SHP77 (cell line): ENCODE results near the gene COX19.
"Not testable (repeated sequence)": the region's sequence is repeated elsewhere in the genome, so short reads cannot be mapped to it uniquely, and the experiment has no call there.

Experiments
- DNase-seq, 2 experiments: peaks; one replicate each; lab custom pipeline; 2025; lab: John Stamatoyannopoulos, UW

Gene COX19

DNA sequence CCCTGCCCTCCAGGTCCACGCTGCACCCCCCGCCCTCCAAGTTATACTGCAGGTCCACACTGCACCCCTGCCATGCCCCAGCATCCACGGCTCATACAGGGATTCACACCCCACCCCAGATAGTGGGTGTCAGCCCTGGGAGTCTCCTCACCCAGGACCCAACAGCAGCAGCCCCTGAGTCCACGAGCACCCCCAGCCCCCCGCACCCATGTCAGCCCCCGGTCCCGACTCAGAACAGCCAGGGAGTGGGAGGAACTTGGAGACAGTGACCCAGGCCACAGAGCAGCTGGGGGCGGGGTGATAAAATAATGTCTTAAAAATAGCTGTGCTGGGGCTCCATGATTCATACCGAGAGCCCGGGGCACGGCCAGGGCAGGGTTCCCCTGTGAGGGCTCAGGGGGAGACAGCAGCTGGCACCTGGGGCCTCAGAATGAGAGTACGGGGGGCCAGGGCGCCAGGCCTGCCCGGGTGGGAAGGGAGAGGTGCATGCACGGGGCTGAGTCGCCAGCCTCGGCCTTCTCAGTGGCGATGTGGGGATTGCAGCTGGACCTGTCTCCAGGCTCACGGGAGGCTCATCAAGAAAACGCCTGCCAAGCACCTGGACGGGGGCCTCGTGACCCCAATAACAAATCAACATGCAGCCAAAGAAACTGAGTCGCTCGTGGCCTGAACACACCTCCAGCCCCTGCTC is 50.7 kb downstream of the COX19 start:
- DNase-seq: no peak

DNA sequence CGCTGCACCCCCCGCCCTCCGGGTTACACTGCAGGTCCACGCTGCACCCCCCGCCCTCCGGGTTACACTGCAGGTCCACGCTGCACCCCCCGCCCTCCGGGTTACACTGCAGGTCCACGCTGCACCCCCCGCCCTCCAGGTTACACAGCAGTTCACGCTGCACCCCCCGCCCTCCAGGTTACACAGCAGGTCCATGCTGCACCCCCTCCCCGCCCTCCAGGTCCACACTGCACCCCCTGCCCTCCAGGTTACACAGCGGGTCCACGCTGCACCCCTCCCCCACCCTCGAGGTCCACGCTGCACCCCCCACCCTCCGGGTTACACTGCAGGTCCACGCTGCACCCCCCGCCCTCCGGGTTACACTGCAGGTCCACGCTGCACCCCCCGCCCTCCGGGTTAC is 51.3 kb downstream of the COX19 start:
- DNase-seq: not testable (repeated sequence)

DNA sequence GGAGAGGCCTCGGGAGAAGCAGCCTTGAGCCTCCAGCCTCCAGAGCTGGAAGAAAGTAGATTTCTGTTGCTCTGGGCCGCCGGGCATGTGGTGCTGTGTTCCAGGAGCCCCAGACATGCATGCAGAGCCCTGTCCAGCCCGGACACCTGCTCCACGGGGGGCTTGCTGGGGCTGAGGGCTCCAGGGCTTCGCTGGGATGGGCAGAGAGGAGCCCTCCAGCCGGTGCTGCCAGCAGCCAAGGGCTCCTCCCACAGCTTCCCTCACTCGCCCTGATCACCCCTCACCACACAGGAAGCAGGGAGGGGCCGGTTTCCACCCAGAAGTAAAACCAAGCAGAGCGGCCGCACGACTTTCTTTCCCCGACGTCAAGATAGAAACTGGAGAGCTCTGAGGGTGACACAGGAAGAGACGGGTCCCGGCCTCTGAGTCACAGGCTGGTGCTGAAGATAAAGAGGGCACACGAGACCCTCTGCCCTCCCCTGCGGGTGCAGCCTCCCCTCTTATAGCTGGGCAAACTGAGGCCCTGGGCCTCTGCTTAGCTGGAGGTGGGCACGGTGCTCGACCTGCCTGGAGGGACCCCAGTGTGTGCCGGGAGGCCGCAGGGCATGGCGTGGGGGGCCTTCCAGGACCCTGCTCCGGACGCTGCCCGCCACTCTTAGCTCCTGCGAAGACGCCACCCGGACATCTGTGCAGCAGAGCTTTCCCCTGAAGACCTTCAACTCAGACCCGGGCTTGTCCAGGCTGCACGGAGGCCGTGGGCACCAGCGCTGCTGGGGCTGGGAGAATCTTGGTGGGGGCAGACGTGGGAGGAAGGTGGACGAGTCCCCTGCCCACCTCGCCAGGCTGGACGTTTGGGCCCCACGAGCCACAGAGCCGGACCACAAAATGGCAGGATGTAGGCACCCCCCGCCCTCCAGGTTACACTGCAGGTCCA is 52.0 kb downstream of the COX19 start:
- DNase-seq: peak; percentile 25 to 70

DNA sequence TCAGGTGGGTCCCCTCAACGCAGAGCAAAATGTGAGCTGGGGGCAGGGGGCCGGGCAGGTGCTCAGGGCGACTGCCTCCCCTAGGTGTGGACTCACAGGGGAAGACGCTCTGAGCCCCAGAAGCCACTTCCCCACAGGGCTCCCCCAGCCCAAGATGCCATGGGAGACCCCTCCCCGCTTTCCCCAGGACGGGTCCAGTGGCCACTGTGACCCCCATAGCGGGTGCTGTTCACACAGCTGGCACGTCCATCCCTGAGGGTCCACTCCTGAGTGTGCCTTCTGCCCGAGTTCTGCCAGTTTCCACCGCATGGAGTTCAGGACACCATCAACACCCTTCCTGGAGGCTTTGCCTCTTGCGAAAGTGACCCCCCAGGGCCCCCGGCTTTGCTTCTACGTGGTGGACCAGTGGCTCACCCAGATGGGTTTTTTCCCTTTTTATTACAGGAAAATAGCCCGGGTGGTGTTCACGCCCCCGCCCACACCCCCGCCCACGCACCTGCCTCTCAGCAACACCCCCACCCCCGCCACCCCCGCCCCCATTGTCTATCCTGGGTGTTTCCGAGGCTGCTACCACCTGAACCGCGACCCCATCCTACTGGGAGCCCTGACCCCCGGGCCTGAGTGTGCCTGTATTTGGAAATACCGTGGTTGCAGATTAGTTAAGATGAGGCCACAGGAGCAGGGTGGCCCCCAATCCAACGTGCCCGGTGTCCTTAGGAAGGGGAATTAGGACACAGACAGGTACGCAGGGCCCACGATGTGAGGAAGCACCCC is 52.8 kb downstream of the COX19 start:
- no peak for DNase-seq

DNA sequence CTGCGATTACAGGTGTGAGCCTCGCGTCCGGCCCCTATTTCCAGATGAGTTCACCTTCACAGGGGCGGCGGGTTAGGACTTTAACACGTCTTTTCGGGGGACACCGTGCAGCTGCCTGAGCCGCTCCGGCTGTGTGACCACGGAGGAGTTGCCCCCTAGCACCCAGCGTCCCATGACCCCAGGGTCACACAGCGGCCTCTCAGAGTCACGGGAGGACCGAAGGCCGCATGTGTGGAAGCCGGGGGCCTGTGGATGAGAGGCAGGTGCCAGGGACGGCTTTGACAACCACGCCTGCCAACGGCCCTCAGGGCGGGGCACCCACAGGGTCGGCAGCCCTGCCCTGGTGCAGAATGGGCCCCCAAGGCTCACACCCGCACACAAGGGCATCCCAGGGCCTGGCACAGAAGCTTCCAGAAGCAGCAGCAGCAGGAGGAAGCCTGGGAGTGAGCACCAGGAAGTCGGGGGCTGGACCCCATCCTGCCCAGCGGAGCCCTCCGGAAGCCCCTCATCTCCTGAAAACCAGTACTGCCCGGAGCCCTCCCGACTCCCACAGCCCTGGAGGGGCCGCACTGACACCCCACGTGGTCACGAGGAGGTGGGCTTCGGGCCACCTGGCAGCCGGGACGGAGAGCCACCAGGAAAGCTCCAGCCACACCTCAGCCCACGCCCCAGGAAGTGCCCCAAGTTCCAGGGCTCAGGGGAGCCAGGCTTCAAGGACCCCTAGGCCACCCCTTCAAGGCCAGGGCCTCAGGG is 53.6 kb downstream of the COX19 start:
- no peak for DNase-seq

DNA sequence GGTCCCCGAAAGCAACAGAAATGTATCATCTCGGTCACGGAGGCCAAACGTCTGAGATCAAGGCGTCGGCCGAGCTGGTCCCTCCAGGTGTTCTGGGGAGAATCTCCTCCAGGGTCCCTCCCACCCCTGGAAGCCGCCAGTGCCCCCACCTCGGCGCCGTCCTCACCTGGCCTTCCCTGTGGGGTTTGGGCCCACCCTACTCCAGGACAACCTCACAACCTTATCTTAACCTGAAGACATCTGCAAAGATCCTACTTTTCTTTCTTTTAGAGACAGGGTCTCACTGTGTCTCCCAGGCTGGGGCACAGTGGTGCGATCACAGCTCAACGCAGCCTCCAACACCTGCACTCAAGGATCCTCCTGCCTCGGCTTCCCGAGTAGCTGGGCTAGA is 54.3 kb downstream of the COX19 start:
- no peak for DNase-seq

DNA sequence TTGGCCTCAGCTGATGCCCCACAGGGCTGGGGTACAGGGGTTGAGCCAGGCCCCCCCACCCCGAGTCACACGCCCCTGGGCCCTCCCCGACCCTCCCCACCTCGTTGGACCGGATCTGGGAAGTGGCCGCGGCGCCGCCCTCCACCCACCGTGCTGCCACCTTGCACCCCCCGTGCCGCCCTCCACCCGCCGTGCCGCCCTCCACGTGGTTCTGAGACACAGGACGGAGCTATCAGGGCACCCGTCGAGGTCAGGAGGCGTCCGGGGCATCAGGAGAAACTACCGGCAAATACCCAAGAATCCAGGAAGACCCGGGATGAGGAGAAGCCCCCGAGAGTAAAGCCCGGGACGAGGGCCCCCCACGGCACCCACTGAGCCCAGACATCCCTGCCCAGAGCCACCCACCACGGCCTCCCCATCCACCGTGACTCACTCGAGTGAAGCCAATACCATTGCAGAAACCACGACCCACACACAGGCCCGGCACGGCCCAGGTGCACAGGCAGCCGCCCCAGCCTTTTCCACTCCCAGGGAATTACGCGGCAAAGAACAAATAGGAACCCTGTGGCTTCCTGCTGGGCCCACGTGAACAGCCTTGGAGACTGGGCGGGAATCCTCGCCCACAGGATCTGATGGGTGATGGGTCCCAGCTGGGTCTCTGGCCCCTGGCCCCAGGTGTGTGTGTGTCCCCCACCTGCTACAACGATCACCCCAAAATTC is 54.8 kb downstream of the COX19 start:
- DNase-seq: no peak

DNA sequence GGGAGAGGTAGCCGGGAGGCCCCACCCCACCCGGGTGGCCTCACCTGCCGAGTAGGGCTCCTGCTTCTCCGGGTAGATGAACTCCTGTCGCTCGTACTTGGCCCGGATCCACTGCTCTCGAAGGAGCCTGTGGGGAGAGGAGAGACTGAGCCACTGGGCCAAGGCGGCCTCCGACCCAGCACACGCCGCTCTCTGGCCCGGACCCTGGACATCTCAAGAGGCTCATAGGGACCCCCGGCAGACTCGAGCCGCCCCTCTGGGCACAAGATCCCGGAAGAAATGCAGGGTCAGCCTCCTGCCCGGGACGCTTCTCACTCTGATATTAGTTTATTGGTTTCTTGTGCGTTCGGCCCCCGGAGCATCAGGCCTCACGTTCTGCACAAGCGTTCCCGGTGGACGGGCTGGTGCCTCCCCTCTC is 55.4 kb downstream of the COX19 start:
- DNase-seq: no peak

DNA sequence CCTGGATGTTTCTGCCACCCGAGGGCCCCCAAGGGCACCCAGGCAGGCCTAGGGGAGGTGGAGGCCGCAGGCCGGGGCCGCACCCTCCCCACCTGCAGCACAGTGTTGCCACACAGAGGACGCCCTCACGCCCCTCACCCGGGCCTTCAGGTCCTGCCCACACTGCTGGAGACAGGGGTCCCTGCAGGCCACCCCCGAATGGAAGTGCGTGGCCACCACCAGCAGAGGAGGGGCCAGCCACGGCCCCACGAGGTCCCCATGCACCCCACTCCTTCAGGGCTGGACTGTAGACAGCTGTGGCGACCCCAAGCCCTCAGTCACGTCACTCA is 56.3 kb downstream of the COX19 start:
- no peak for DNase-seq

DNA sequence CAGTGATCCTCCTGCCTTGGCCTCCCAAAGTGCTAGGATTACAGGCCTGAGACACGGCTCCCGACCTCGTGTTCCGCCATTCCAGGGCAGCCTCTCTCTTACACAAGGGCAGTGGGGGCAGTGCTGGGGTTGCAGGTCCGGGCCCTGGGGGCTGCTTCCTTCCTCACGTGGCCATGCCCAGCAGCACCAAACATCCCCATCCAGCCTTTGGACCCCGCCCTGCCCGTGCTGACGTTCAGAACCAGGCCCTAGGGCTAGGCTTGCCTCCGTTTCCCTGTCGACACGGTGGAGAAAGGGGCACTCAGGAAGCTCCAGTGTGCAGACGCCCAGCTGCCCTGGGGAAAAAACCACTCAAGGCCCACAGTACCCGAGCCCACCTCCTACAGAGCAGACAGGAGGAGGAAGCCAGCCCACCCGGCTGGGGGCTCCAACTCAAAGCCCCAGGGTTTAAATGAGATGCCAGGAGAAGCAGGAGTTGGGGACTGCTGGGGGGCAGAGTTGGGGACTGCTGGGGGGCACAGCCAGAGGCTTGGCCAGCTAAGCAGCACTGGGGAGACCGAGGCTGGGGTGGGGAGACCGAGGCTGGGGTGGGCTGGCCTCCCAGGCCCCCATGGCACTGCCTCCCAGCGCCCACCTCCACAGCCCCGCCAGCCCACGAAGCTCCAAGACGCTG is 56.8 kb downstream of the COX19 start:
- DNase-seq: no peak

DNA sequence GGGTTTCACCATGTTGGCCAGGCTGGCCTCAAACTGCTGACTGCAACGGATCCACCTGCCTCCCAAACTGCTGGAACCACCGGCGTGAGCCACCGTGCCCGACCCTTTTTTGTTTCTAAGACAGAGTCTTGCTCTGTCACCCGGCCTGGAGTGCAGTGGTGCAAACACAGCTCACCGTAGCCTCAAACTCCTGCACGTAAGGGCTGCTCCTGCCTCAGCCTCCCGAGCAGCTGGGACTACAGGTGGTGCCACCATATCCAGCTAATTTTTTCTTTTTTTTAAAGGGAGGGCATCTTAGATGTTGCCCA is 57.3 kb downstream of the COX19 start:
- DNase-seq: no peak

DNA sequence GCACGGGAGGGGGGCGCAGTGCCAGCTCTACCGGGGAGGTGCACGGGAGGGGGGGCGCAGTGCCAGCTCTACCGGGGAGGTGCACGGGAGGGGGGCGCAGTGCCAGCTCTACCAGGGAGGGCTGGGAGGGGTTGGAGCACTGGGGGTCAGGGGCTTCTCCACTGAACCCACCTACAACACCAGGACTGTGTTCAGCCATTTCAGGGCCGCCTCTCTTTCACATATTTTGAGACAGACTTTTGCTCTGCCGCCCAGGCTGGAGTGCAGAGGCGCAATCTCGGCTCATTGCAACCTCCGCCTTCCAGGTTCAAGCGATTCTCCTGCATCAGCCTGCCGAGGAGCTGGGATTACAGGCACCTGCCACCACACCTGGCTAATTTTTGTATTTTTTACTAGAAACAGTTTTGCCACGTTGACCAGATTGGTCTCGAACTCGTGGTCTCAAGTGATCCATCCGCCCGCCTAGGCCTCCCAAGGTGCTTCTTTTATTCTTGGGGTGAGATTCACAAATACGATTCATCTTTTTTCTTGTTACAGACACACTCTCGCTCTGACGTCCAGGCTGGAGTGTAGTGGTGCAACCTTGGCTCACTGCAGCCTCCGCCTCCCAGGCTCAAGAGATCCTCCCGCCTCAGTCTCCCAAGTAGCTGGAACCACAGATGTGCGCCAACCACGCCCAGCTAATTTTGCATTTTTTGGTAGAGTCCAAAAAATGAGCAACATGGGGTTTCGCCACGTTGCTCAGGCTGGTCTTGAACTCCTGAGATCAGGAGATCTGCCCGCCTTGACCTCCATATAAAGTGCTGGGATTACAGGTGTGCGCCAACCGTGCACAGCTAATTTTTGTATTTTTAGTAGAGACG is 57.9 kb downstream of the COX19 start:
- DNase-seq: no peak

DNA sequence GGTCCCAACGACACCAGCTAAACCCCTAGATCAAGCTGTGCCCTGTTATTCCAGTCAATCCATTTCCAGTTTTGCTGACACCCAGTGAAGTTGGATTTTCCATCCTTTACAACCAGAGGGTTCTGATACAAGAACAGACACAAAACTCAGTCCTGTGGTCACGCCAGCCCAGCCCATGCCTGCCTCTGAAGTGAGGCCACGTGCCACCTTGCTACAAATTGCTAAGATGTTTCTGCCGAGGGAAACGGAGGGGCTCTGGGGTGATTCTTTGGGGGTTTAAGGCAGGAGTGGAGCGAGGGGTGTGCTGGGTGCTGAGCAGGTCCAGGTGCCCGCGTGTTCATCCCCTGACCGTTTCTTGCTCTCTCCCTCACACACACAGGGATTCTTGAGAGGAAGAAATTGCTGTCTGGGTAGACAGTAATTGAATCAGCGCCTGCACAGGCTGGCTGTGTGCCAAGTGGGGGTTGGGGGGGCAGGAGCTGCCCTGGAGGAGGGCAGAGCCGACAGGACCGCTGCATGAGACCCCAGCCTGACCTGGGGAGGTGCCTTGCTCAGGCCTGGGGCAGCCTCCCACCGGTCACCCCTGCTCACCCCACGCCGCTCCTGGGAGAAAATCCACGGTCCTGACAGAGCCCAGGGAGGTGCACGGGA is 58.9 kb downstream of the COX19 start:
- DNase-seq: no peak
